ENCODE measurements around the gene MAPK12. TPM values are rescaled to one million over a fixed set of nuclear protein-coding genes. Genes with fewer than 3 reads are reported as not detected.

MAPK12 gene
- 17.2 to 30.4 TPM (median 25.2 TPM) in 5 replicates for total RNA-seq (2022; extraction: Qiagen RNA extraction)

DNA sequence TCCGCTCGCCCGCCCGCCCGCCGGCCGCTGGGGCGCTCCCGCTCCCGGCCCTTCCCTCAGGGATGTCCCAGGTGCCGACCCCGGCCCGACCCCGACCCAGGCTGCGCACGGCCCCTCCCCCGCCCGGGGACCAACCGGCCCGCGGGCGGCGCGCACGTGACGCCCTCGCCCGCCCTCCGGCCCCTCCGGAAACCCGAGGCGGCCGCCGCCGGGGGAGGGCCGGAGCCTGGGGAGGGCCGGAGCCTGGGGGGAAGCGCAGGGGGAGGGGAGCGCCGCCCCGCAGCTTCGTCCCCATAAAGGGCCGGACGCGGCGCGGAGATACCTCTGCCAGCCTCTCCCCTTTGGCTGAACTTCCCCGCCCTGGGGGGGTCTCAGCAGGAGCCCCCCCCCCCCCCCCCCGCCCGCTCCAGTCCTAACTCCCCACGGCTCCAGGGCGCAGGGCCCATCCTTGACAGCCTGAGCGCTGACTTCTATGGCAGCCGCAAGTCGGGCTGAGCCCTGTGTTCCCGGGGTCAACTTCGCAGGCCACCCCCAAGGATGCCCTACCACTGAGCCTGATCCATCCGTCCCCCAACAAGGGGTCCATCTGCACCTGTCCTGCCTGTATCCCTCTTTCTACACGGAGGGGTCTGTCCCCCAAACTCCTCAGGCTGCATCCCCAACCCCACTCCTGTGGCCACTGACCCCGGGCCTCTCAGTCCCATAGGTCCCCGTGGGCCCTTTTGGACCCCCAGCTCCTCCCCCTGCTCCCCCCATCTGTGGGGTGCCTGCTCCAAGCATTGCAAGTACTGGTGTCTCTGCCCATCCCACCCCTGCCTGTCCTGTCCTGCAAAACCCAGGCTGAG, at the start of gene MAPK12:
MAPK12 (minus strand) TSS at position 69 of the 845 bp plus-strand sequence. CDS start 174 bp downstream, outside the sequence.

DNA sequence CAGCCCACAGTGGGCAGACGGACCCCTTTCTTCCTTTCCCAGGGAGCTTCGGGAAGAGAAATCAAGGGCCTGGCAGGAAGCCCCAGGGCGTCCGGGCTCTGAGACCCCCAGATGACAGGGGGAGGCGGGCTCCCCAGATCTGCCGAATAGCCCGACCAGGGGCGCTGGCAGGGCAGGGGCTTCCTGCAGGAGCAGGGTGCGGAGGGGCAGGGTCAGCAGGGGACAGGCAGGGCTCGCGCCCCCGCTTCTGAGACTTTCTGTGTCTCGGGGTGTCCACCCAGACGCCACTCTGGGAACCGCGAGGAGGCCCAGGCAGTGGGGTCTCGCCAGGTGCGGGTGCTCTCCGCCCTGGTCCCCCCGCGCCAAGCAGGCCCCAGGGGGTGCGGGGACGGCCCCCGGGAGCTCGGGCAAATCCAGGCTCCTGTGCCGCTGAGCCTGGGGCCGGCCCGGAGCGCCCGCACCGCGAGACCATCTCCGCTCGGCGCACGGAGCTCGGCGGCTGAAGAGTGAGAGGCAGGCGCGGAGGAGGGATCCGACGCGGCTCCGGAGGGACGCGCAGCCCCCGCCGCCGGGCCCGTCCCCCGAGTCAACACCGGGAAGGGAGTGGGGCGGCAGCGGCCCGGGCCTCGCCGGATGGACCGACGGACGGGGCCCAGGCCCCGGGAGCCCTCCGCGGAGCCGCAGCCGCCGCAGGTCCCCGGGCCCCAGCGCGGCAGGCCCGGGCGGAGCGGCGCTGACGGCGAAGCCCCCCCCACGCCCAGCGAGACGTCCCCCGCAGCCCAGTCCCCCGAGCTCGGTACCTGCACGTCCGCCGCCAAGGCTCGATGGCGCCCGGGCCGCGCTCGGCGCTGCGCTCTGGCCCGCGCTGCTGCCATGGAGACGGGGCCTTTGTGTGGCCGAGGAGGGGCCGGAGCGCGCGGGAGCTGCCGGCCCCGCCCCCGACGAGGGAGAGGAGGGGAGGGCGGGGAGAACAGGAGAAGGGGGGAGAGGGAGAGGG, 45.6 kb upstream of the MAPK12 start, which contains the start of gene PLXNB2:
PLXNB2 (minus strand) TSS at position 894 of the 997 bp plus-strand sequence. CDS start 17,062 bp downstream, outside the sequence.

DNA sequence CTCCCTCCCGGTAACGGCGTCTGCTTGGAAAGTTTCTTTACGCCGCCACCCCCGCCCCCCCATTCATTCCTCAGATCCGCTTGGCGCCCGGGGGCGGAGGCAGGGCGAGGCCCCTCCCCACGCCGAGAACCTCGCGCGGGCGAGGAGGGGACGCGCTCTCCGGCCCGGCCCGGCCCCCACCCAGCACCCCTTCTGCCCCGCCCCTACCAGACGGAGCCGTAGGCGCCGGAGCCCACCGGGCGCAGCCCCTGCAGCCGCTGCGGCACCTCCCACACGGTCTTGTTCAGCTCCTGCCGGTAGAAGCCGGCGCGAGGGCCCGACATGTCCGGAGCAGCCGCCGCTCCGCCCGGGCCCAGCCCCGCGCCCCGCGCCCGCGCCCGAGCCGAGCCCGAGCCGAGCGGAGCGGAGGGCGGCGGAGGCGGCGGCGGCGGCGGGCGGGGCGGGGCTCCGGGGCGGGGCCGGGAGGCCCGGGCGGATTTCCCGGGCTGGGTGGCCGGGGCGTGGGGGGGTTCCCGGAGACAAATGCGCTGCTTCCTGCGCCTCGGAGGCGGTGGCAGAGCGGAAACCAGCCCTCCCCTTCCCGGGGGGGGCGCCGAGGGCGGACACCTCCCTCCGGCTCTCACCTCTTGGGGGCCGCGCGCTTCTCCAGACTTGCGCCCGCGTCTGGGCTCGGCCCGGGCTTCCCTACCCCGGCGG, 8.6 kb upstream of the MAPK12 start, which contains the start of gene MAPK11:
MAPK11 (minus strand) TSS at position 411 of the 696 bp plus-strand sequence; CDS start at position 323, 88 bp downstream.

DNA sequence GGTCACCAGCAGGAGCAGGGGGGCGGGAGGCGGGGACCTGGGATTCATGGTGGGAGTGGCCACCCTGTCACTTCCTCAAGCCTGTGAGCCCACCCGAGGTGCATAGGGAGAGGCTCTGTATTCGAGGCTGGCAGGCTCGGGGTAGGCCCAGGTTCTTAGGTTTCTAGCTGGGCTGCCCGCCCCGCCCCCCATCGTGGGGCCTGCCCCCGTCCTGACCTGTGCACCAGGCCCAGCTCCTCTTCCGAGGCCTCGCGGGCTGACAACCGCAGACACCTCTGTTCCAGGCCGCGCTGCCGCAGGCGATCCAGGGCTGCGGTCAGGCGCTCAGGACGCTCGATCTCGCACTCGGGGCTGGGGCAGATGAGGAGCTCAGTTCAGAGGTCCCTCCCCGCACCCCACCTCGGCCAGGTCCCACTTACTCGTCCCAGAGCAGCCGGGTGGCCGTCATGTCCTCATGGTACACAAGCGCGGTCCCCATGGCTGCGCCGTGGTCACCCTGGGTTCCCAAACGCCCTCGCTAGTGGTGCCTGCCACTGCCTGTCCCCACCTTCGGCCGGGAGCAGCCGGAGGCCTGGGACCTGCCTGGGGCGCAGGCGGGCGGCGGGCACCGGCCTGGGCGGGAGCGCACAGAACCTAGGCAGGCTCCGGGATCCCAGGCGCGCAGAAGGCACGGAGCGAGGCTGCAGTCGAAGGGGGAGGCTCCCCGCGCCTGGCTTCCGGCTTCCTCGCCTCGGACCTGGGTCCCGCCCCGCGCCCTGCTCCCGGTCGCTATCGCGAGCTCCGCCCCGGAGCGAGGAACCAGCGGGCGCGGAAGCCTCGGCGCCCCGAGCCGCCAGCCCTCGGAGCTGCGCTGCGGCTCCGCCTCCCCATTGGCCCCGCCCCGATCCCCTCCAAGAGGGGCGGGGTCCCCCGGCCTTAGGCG, 10.7 kb downstream of the MAPK12 start, which contains the start of gene HDAC10:
HDAC10 (minus strand) TSS at position 711 of the 922 bp plus-strand sequence; CDS start at position 478, 233 bp downstream.

DNA sequence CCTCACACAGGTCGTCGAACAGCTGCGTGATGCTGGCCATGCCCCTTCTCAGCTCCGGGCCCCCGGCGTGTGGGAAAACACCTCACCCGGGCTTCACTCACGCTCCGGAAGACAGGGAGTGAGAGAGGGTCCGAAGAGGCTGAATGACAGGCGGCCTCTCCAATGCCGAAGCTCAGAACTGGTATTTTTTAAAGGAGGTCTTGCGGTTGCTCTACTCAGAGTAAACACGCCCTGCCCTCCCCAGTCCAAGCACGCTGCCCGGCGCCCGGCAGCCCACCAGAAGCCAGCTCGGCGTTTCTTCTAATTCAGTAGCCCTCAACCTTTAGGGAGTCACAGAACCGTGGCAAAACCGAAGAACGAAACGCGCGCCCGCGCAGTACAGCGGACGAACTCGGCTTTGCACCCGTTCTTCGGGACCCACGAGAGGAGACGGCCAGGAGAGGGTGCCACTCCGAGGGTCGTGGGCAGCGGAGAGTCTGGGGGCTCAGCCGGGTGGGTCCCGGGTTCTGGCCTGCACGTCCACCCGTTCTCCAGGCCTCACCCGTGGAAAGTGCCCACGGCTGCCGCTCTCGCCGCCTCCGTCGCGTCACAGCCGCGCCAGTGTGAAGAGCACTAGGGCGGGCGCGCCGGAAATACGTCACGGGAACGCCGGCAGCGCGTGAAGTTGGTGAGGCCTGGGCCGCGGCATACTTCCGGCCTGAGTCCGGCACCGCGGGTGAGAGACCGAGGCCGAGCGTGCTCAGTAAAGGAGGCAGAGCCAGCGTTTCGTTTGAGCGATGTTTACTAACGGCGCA, 16.9 kb downstream of the MAPK12 start, which contains the start of gene TUBGCP6:
TUBGCP6 (minus strand) TSS at position 604 of the 794 bp plus-strand sequence; CDS start at position 40, 564 bp downstream.

Other genes with a start within 250 kb of the MAPK12 start
- 0.04 to 0.06 TPM (median 0.05 TPM) in 5 replicates for gene IL17REL, start 248.9 kb downstream of the MAPK12 start, total RNA-seq (2022; extraction: Qiagen RNA extraction)
- gene TTLL8, start 203.4 kb downstream of the MAPK12 start, total RNA-seq (2022; extraction: Qiagen RNA extraction): not detected in 5 replicates
- gene MLC1, start 176.3 kb downstream of the MAPK12 start, total RNA-seq (2022; extraction: Qiagen RNA extraction): not detected in 5 replicates
- gene MOV10L1, start 171.7 kb downstream of the MAPK12 start, total RNA-seq (2022; extraction: Qiagen RNA extraction): not detected in 5 replicates
- gene PANX2, start 91.0 kb downstream of the MAPK12 start, total RNA-seq (2022; extraction: Qiagen RNA extraction): 5.1 to 7.0 TPM (median 6.5 TPM) in 5 replicates
- gene TRABD, start 75.8 kb downstream of the MAPK12 start, total RNA-seq (2022; extraction: Qiagen RNA extraction): 21.9 to 37.7 TPM (median 37.1 TPM) in 5 replicates
- gene SELENOO, start 60.7 kb downstream of the MAPK12 start, total RNA-seq (2022; extraction: Qiagen RNA extraction): 12.3 to 20.5 TPM (median 20.0 TPM) in 5 replicates
- 6.1 to 12.0 TPM (median 11.0 TPM) in 5 replicates for gene TUBGCP6, start 16.7 kb downstream of the MAPK12 start, total RNA-seq (2022; extraction: Qiagen RNA extraction)
- 6.5 to 14.1 TPM (median 12.6 TPM) in 5 replicates for gene HDAC10, start 10.4 kb downstream of the MAPK12 start, total RNA-seq (2022; extraction: Qiagen RNA extraction)
- 5.2 to 7.7 TPM (median 7.0 TPM) in 5 replicates for gene MAPK11, start 8.7 kb upstream of the MAPK12 start, total RNA-seq (2022; extraction: Qiagen RNA extraction)
- 86.0 to 120 TPM (median 115 TPM) in 5 replicates for gene PLXNB2, start 46.0 kb upstream of the MAPK12 start, total RNA-seq (2022; extraction: Qiagen RNA extraction)
- gene DENND6B, start 65.3 kb upstream of the MAPK12 start, total RNA-seq (2022; extraction: Qiagen RNA extraction): 2.4 to 5.1 TPM (median 2.7 TPM) in 5 replicates
- 9.1 to 14.9 TPM (median 12.3 TPM) in 5 replicates for gene PPP6R2, start 81.6 kb upstream of the MAPK12 start, total RNA-seq (2022; extraction: Qiagen RNA extraction)
- gene SBF1, start 213.4 kb upstream of the MAPK12 start, total RNA-seq (2022; extraction: Qiagen RNA extraction): 16.7 to 25.8 TPM (median 24.6 TPM) in 5 replicates
- 0.44 to 0.68 TPM (median 0.51 TPM) in 5 replicates for gene ADM2, start 219.9 kb upstream of the MAPK12 start, total RNA-seq (2022; extraction: Qiagen RNA extraction)
- gene MIOX, start 225.2 kb upstream of the MAPK12 start, total RNA-seq (2022; extraction: Qiagen RNA extraction): 0.11 TPM in 1 of 5 replicates, not detected in the others
- 33.1 to 55.0 TPM (median 49.4 TPM) in 5 replicates for gene LMF2, start 246.0 kb upstream of the MAPK12 start, total RNA-seq (2022; extraction: Qiagen RNA extraction)
- 30.2 to 41.7 TPM (median 38.7 TPM) in 5 replicates for gene NCAPH2, start 246.5 kb upstream of the MAPK12 start, total RNA-seq (2022; extraction: Qiagen RNA extraction)

Data from A549 treated with Mapracorat at 1 μM for 4 hours (cell line).